HG03520 (cell line): ENCODE measurements around the gene PSMB7.

ENCODE experiments used
- ATAC-seq: cut with Tn5 transposase; IDR thresholded peaks from one replicate; pipeline ENCODE4 v1.9.1; 2021; ENCODE audit warnings: mild to moderate bottlenecking, moderate library complexity; ENCODE audit not compliant: unreplicated experiment

The PSMB7 gene

GRCh38 chr9:124304285-124304684 lies 111.0 kb downstream of the PSMB7 start:
- ATAC-seq: no peak

- no peak for ATAC-seq
Observed at GRCh38 chr9:124303762-124304161, 111.5 kb downstream of the PSMB7 start.
